B cell (primary cell): ENCODE results near the gene NDUFAF5. TPM values are rescaled to one million over a fixed set of nuclear protein-coding genes. Genes with fewer than 3 reads are reported as not detected.

Experiments used
- ATAC-seq: fragments of 200-7000 bp; cut with Tn5 transposase; one replicate; pipeline ENCODE4 v1.10.0; 2021; ENCODE audit warnings: low read depth, mild to moderate bottlenecking, moderate number of reproducible peaks, moderate library complexity
- CTCF ChIA-PET: fragments of 350-600 bp; sonication (Branson Sonifier 250); formaldehyde crosslinking; loops from one replicate; lab custom pipeline; 2021; ENCODE audit warnings: antibody characterized with exemption, inconsistent platforms; lab: Charles Lee
- POLR2A ChIA-PET: fragments of 350-600 bp; sonication (Branson Sonifier 250); formaldehyde crosslinking; loops from one replicate; lab custom pipeline; 2021; ENCODE audit warnings: antibody characterized with exemption; lab: Charles Lee
- DNase-seq: peaks from one replicate; pipeline ENCODE4 v3.0.0; 2013
- H2AFZ ChIP-seq: 2 replicates; pipeline ENCODE4 v1.6.1; 2012; ENCODE audit warnings: mild to moderate bottlenecking, low read depth, low read length; ENCODE audit not compliant: insufficient read depth, poor library complexity, severe bottlenecking
- H3K27ac ChIP-seq, 2 donors: 1 replicate in 1 of 2; 2 replicates in 1 of 2; pipeline ENCODE4 v1.5.1; 2012 to 2013; ENCODE audit warnings: low read length in 2 of 2, mild to moderate bottlenecking in 2 of 2, moderate library complexity in 1 of 2
- H3K27me3 ChIP-seq, 4 experiments: fragments of 200-600 bp in 1 of 4; sonication (generic) in 1 of 4; replicated peaks in 1 of 4; 1 replicate in 2 of 4; 2 replicates in 2 of 4; pipeline versions ENCODE4 v1.6.1 to v1.7.0; 2013 to 2016; ENCODE audit warnings: low read length in 3 of 4, mild to moderate bottlenecking in 2 of 4, mixed read lengths in 1 of 4, moderate library complexity in 1 of 4; ENCODE audit not compliant: insufficient read depth in 4 of 4, control insufficient read depth in 3 of 4; ENCODE audit errors: control extremely low read depth in 1 of 4
- H3K36me3 ChIP-seq, 2 experiments: replicated peaks in 1 of 2; 1 replicate in 1 of 2; 2 replicates in 1 of 2; pipeline versions ENCODE4 v1.6.1 to v1.7.1; 2013; ENCODE audit warnings: low read length in 1 of 2; ENCODE audit not compliant: insufficient read depth in 2 of 2, control insufficient read depth in 1 of 2; ENCODE audit errors: control extremely low read depth in 1 of 2, extremely low read depth in 1 of 2
- H3K4me1 ChIP-seq, 2 donors: fragments of 200-600 bp in 1 of 2; sonication (generic) in 1 of 2; 1 replicate in 1 of 2; 2 replicates in 1 of 2; pipeline versions ENCODE4 v1.5.1 to v1.6.1; 2013 to 2017; ENCODE audit warnings: low read length in 2 of 2; ENCODE audit not compliant: control insufficient read depth in 2 of 2, insufficient read depth in 2 of 2
- H3K4me2 ChIP-seq: replicated peaks from 2 replicates; pipeline ENCODE3; 2012; ENCODE audit warnings: mild to moderate bottlenecking, low read depth, low read length; ENCODE audit not compliant: poor library complexity, severe bottlenecking
- H3K4me3 ChIP-seq, 5 experiments: fragments of 200-600 bp in 1 of 5; sonication (generic) in 1 of 5; 1 replicate in 3 of 5; 2 replicates in 2 of 5; pipeline versions ENCODE4 v1.5.1 to v1.7.0; 2011 to 2016; ENCODE audit warnings: low read length in 4 of 5, mild to moderate bottlenecking in 4 of 5, low read depth in 2 of 5, control low read depth in 1 of 5, moderate library complexity in 1 of 5; ENCODE audit not compliant: insufficient read depth in 1 of 5; ENCODE audit errors: control extremely low read depth in 1 of 5, extremely low read depth in 1 of 5
- H3K79me2 ChIP-seq: fragments of 200-600 bp; sonication (generic); one replicate; pipeline ENCODE4 v1.6.0; 2016; ENCODE audit warnings: low read length; ENCODE audit not compliant: control insufficient read depth, insufficient read depth
- H3K9ac ChIP-seq: fragments of 200-600 bp; sonication (generic); 2 replicates; pipeline ENCODE4 v1.6.1; 2017; ENCODE audit warnings: mild to moderate bottlenecking, low read length, moderate library complexity
- H3K9me3 ChIP-seq, 3 donors: one replicate each; pipeline versions ENCODE4 v1.6.1 to v1.7.1; 2013; ENCODE audit warnings: low read length in 2 of 3; ENCODE audit not compliant: control insufficient read depth in 2 of 3, insufficient read depth in 1 of 3; ENCODE audit errors: control extremely low read depth in 1 of 3
- H4K20me1 ChIP-seq: 2 replicates; pipeline ENCODE4 v1.6.0; 2012; ENCODE audit warnings: mild to moderate bottlenecking, low read length; ENCODE audit not compliant: insufficient read depth, control insufficient read depth, poor library complexity, severe bottlenecking
- H3K27ac Mint-ChIP-seq: one replicate; pipeline ENCODE4 v1.8.0; 2021; ENCODE audit warnings: mixed read lengths
- H3K27me3 Mint-ChIP-seq: one replicate; pipeline ENCODE4 v1.8.0; 2021; ENCODE audit warnings: mixed read lengths
- H3K4me1 Mint-ChIP-seq: one replicate; pipeline ENCODE4 v1.8.0; 2021; ENCODE audit warnings: mixed read lengths
- H3K4me3 Mint-ChIP-seq: one replicate; pipeline ENCODE4 v1.8.0; 2021; ENCODE audit warnings: mixed read lengths
- H3K9me3 Mint-ChIP-seq: one replicate; pipeline ENCODE4 v1.8.0; 2022; ENCODE audit warnings: mixed read lengths; ENCODE audit not compliant: insufficient read depth
- EZH2 ChIP-seq: IDR thresholded peaks from 2 replicates; pipeline ENCODE4 v1.6.1; 2012; ENCODE audit warnings: borderline replicate concordance, low read depth, mild to moderate bottlenecking, moderate library complexity, low read length; ENCODE audit not compliant: insufficient read depth, poor library complexity, severe bottlenecking
- WGBS: methylation state at CpG from one replicate; pipeline ENCODE4 v1.1.5; 2013; ENCODE audit warnings: missing lambda C conversion rate; ENCODE audit not compliant: insufficient coverage; 5-methylcytosine and 5-hydroxymethylcytosine counted together
- intact Hi-C: fragments of 100-400 bp; cut with micrococcal nuclease; formaldehyde crosslinking; loops from one replicate; pipeline ENCODE4 v1.10.0; 2022
- polyA plus RNA-seq: library from polyadenylated mRNA; depleted of rRNA; stranded (reverse); fragments of >200 nt; gene quantifications from 2 replicates; pipeline ENCODE4 v1.2.3, GENCODE V29; 2012
- total RNA-seq, 2 donors: library from RNA; stranded (reverse); fragments of 120-200 nt in 1 of 2; gene quantifications; 1 replicate in 1 of 2; 2 replicates in 1 of 2; pipeline versions ENCODE4 v1.2.3 to v1.2.4, GENCODE V29; 2013 to 2022
- TF ChIP-seq, protein P1 (sequence below): fragments of 200-600 bp; IDR thresholded peaks from one replicate; pipeline ENCODE4 v1.8.0; 2022; ENCODE audit warnings: antibody characterized with exemption, mild to moderate bottlenecking

Gene NDUFAF5
- total and polyA plus RNA-seq, 2 donors (not counting 1 experiment from before 2014, with no cell fraction given), result 6.5 to 28.8 TPM

DNA sequence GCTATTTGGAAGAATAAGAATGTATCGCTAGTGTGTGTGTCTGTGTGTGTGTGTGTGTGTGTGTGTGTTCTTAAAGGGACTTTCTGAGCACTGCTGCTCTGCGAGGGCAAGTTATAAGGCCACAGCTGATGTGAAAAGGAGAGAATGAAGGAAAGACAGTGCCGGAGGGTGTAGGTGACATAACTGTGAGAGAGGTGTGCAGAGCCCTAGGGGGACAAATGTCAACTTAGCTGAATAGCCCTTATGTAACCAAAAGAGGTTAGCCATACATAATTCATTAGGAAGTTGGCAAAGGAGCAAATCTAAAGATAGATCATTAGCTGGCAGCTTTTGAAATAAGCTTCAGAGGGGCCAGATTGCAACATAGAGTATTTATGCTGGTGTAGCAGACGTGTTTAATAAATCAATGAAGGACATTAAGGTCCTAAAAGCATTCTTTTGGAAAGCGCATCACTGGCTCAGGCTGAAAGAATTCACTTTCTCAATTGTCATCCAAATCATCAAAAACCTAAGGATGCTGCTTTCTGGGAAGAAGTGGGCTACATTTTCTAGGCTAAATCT lies 81.0 kb downstream of the NDUFAF5 start:
- Histone ChIP-seq H3K36me3 (no peaks in the 10 kb centered on the region), H3K27ac (no peak overlapping the region), H3K9ac (no peak overlapping the region), H3K4me2 (no peak overlapping the region), H3K4me3 (no peak overlapping the region), H2AFZ (no peak overlapping the region), H4K20me1 (no peaks in the 10 kb centered on the region), H3K79me2 (no peaks in the 10 kb centered on the region), H3K9me3 (no peaks in the 10 kb centered on the region), H3K27me3 (peaks cover 0 to 3% (median 0%) of the 10 kb centered on the region in 4 experiments), H3K4me1 (no peaks in the 10 kb centered on the region)
- no peak for ATAC-seq
- TF ChIP-seq, protein P1, sequence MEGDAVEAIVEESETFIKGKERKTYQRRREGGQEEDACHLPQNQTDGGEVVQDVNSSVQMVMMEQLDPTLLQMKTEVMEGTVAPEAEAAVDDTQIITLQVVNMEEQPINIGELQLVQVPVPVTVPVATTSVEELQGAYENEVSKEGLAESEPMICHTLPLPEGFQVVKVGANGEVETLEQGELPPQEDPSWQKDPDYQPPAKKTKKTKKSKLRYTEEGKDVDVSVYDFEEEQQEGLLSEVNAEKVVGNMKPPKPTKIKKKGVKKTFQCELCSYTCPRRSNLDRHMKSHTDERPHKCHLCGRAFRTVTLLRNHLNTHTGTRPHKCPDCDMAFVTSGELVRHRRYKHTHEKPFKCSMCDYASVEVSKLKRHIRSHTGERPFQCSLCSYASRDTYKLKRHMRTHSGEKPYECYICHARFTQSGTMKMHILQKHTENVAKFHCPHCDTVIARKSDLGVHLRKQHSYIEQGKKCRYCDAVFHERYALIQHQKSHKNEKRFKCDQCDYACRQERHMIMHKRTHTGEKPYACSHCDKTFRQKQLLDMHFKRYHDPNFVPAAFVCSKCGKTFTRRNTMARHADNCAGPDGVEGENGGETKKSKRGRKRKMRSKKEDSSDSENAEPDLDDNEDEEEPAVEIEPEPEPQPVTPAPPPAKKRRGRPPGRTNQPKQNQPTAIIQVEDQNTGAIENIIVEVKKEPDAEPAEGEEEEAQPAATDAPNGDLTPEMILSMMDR, result no peak
- TF ChIP-seq EZH2, result no peak
- intact Hi-C loops, result no loop called here
- CTCF ChIA-PET, result no interaction called here
- POLR2A ChIA-PET, result no interaction called here
- H3K27ac Mint-ChIP-seq, result no peak overlapping the region
- DNase-seq, result no peak
- H3K27me3 Mint-ChIP-seq, result no peaks in the 10 kb centered on the region
- no peaks in the 10 kb centered on the region for H3K4me1 Mint-ChIP-seq
- no peak overlapping the region for H3K4me3 Mint-ChIP-seq
- H3K9me3 Mint-ChIP-seq, result no peaks in the 10 kb centered on the region
- 94% methylated on average over 3 of the region's 5 CpGs for WGBS

DNA sequence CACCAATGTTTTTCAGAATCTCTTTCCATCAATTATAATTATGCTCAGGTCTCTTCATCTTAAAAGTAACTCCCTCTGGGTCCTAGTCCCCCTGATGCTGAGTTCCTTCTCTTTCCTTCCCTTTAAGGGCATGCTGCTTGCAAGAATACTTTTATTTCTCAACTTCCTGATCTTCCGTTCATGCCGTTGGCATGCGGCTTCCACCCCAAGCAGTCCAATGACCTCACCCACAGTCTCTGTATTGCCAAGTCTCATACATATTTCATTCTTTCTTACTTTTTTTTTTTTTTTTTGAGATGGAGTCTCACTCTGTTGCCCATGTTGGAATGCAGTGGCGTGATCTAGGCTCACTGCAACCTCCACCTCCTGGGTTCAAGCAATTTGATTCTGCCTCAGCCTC lies 83.5 kb downstream of the NDUFAF5 start:
- Histone ChIP-seq H3K27ac (no peak overlapping the region), H3K9ac (no peak overlapping the region), H4K20me1 (no peaks in the 10 kb centered on the region), H2AFZ (no peak overlapping the region), H3K4me3 (no peak overlapping the region), H3K9me3 (no peaks in the 10 kb centered on the region), H3K4me2 (no peak overlapping the region), H3K36me3 (no peaks in the 10 kb centered on the region), H3K79me2 (no peaks in the 10 kb centered on the region), H3K27me3 (peaks cover 0 to 3% (median 0%) of the 10 kb centered on the region in 4 experiments), H3K4me1 (no peaks in the 10 kb centered on the region)
- DNase-seq (no peak), ATAC-seq (no peak)
- intact Hi-C loops, result no loop called here
- Mint-ChIP-seq H3K9me3 (no peaks in the 10 kb centered on the region), H3K4me3 (no peak overlapping the region), H3K27me3 (no peaks in the 10 kb centered on the region), H3K27ac (no peak overlapping the region), H3K4me1 (no peaks in the 10 kb centered on the region)
- 55% methylated on average over 2 of the region's 4 CpGs for WGBS
- POLR2A ChIA-PET, result no interaction called here
- CTCF ChIA-PET, result no interaction called here
- TF ChIP-seq, protein P1, result no peak
- no peak for TF ChIP-seq EZH2
